Measurements from ENCODE around the gene PACRG. TPM values are rescaled to one million over a fixed set of nuclear protein-coding genes. Genes with fewer than 3 reads are reported as not detected.

Gene PACRG
- polyA plus RNA-seq, 2 of the 4 experiments (the other 2 are of a cell fraction), result 0.14 to 0.30 TPM

- TF ChIP-seq BCL3 (IDR thresholded peaks at IDR 0.05) (no peak), RARB (CRISPR knock-in tag; IDR thresholded peaks at IDR 0.05) (no peak), HOXB13 (CRISPR knock-in tag; IDR thresholded peaks at IDR 0.05; ENCODE audit: low read depth) (no peak), CHD4 (IDR thresholded peaks at IDR 0.05; ENCODE audit: borderline replicate concordance) (no peak), HOXB5 (CRISPR knock-in tag; IDR thresholded peaks at IDR 0.05) (no peak), REST (IDR thresholded peaks at IDR 0.05) (no peak)
Observed at GRCh38 chr6:163001330-163001729, 273.6 kb downstream of the PACRG start (continued).

- ChIA-PET POLR2A (no interaction called here), CTCF (no interaction called here)
- no peak overlapping the region for H3K27ac ChIP-seq
- no peak for FAIRE-seq
- no peak overlapping the region for H3K4me2 ChIP-seq
- no peak for DNase-seq (ENCODE audit: low read depth in 1 of 2, low spot score in 1 of 2)
- 36% methylated on average over 6 of the region's 6 CpGs for WGBS (ENCODE audit: missing lambda C conversion rate)
- no peak for ATAC-seq
- H3K4me3 ChIP-seq, result no peak overlapping the region
- no peaks in the 10 kb centered on the region for H3K9me3 ChIP-seq
- H3K4me1 ChIP-seq, result no peaks in the 10 kb centered on the region
- TF ChIP-seq TFCP2L1 (CRISPR knock-in tag; IDR thresholded peaks at IDR 0.05), result no peak
- TF ChIP-seq HMGXB4 (CRISPR knock-in tag; IDR thresholded peaks at IDR 0.05; ENCODE audit: borderline replicate concordance), result no peak
- TF ChIP-seq NFE2L2 (conservative IDR thresholded peaks at IDR 0.05; ENCODE audit: low read length), result no peak
- TF ChIP-seq CHD4 (IDR thresholded peaks at IDR 0.05; ENCODE audit: borderline replicate concordance), result no peak
- TF ChIP-seq CTCF (IDR thresholded peaks at IDR 0.05), result no peak
- no peak for TF ChIP-seq EHMT2 (IDR thresholded peaks at IDR 0.05; ENCODE audit: low read depth)
- no peak for TF ChIP-seq EP300 (IDR thresholded peaks at IDR 0.05)
- no peak for TF ChIP-seq RFX5 (IDR thresholded peaks at IDR 0.05)
- TF ChIP-seq PHF8 (IDR thresholded peaks at IDR 0.05; ENCODE audit: borderline replicate concordance, low read depth), result no peak
- TF ChIP-seq RNF2 (IDR thresholded peaks at IDR 0.05; ENCODE audit: borderline replicate concordance, low read depth), result no peak
- TF ChIP-seq ELK1 (IDR thresholded peaks at IDR 0.05; ENCODE audit: low read depth, low read length), result no peak
- TF ChIP-seq MAX (IDR thresholded peaks at IDR 0.05), result no peak
- no peak for TF ChIP-seq PBX3 (IDR thresholded peaks at IDR 0.05)
- TF ChIP-seq CEBPB (IDR thresholded peaks at IDR 0.05), result no peak
- no peak for TF ChIP-seq ZNF302 (CRISPR knock-in tag; IDR thresholded peaks at IDR 0.05)
- TF ChIP-seq SREBF2 (IDR thresholded peaks at IDR 0.05), result no peak
- no peak for TF ChIP-seq BCL3 (IDR thresholded peaks at IDR 0.05)
- TF ChIP-seq POLR2A (IDR thresholded peaks at IDR 0.05; ENCODE audit: low read length), result no peak
Observed at GRCh38 chr6:163008186-163008585, 280.4 kb downstream of the PACRG start.
